Ascending aorta (tissue), 2 donors: ENCODE results near the gene KRTAP4-8. TPM values are rescaled to one million over a fixed set of nuclear protein-coding genes. Genes with fewer than 3 reads are reported as not detected.
"Not testable (repeated sequence)": the region's sequence is repeated elsewhere in the genome, so short reads cannot be mapped to it uniquely, and the experiment has no call there.

Source experiments
- DNase-seq, 2 donors: peaks; one replicate each; pipeline ENCODE4 v3.0.0-alpha.2; 2019; ENCODE audit warnings: low spot score in 2 of 2
- H3K27ac ChIP-seq, 2 donors: fragments of 200-600 bp; sonication (generic); one replicate each; pipeline ENCODE4 v1.5.1; 2016 to 2017; ENCODE audit warnings: mild to moderate bottlenecking in 1 of 2
- H3K27me3 ChIP-seq: fragments of 200-600 bp; sonication (generic); one replicate; pipeline ENCODE4 v1.5.1; 2017
- H3K36me3 ChIP-seq, 2 donors: fragments of 200-600 bp; sonication (generic); one replicate each; pipeline ENCODE4 v1.5.1; 2016
- H3K4me1 ChIP-seq, 2 donors: fragments of 200-600 bp; sonication (generic); one replicate each; pipeline ENCODE4 v1.5.1; 2016 to 2017; ENCODE audit warnings: mild to moderate bottlenecking in 1 of 2
- H3K4me3 ChIP-seq, 2 donors: fragments of 200-600 bp; sonication (generic); one replicate each; pipeline ENCODE4 v1.5.1; 2016 to 2017; ENCODE audit warnings: mild to moderate bottlenecking in 1 of 2
- H3K9me3 ChIP-seq, 2 donors: fragments of 200-600 bp; sonication (generic); one replicate each; pipeline ENCODE4 v1.5.1; 2016
- CTCF ChIP-seq, 3 experiments: fragments of 200-600 bp in 2 of 3; fragments of 450-650 bp in 1 of 3; sonication (generic) in 2 of 3; IDR thresholded peaks; one replicate each; pipeline ENCODE4 v1.5.1; 2016 to 2019; ENCODE audit warnings: antibody characterized with exemption in 3 of 3, mild to moderate bottlenecking in 1 of 3, moderate library complexity in 1 of 3
- intact Hi-C: fragments of 100-400 bp; cut with DNase I; formaldehyde crosslinking; loops from one replicate; pipeline ENCODE4 v1.15.1; 2023
- total RNA-seq: library from RNA; depleted of rRNA; stranded (reverse); fragments of >200 nt; gene quantifications from one replicate; pipeline ENCODE4 v1.1.0, GENCODE V29; 2016

KRTAP4-8 gene
- total RNA-seq, 1 donor from 2014 or later = not detected

GRCh38 chr17:41057547-41057946 lies 40.4 kb downstream of the KRTAP4-8 start:
- no peaks in the 10 kb centered on the region for H3K27me3 ChIP-seq
- no peak for DNase-seq
- intact Hi-C loops = no loop called here
- H3K4me3 ChIP-seq = no peak overlapping the region
- H3K36me3 ChIP-seq = no peaks in the 10 kb centered on the region
- H3K4me1 ChIP-seq = peaks cover 9 to 10% of the 10 kb centered on the region in 2 donors
- H3K9me3 ChIP-seq = peaks cover 0 to 3% of the 10 kb centered on the region in 2 donors
- H3K27ac ChIP-seq = no peak overlapping the region
- no peak for TF ChIP-seq CTCF (IDR thresholded peaks at IDR 0.05)

- H3K4me1 ChIP-seq, H3K27ac ChIP-seq, intact Hi-C loops, H3K9me3 ChIP-seq, H3K36me3 ChIP-seq, H3K4me3 ChIP-seq, H3K27me3 ChIP-seq, DNase-seq: not testable (repeated sequence)
Observed at GRCh38 chr17:41055130-41055529, 42.8 kb downstream of the KRTAP4-8 start, which contains the start of gene KRTAP2-2. Gene KRTAP2-2, minus strand, starts transcription at chr17:41055230. Its CDS starts 19 bp downstream, at chr17:41055211.

- H3K27me3 ChIP-seq, intact Hi-C loops, H3K9me3 ChIP-seq, H3K4me1 ChIP-seq, H3K27ac ChIP-seq, DNase-seq, H3K4me3 ChIP-seq, H3K36me3 ChIP-seq: not testable (repeated sequence)
Observed at GRCh38 chr17:41054556-41054955, 43.4 kb downstream of the KRTAP4-8 start.

- H3K27me3 ChIP-seq = no peaks in the 10 kb centered on the region
- H3K9me3 ChIP-seq = peaks cover 0 to 3% of the 10 kb centered on the region in 2 donors
- intact Hi-C loops = no loop called here
- DNase-seq = no peak
- H3K4me3 ChIP-seq = no peak overlapping the region
- H3K36me3 ChIP-seq = no peaks in the 10 kb centered on the region
- H3K4me1 ChIP-seq = no peaks in the 10 kb centered on the region
- H3K27ac ChIP-seq = no peak overlapping the region
- no peak for TF ChIP-seq CTCF (IDR thresholded peaks at IDR 0.05)
Observed at GRCh38 chr17:41054025-41054424, 43.9 kb downstream of the KRTAP4-8 start.

GRCh38 chr17:41052566-41052965 lies 45.4 kb downstream of the KRTAP4-8 start:
- no peak overlapping the region for H3K4me3 ChIP-seq
- H3K27ac ChIP-seq = no peak overlapping the region
- DNase-seq = no peak
- peaks cover 0 to 3% of the 10 kb centered on the region in 2 donors for H3K9me3 ChIP-seq
- H3K36me3 ChIP-seq = no peaks in the 10 kb centered on the region
- no peaks in the 10 kb centered on the region for H3K27me3 ChIP-seq
- intact Hi-C loops = no loop called here
- no peaks in the 10 kb centered on the region for H3K4me1 ChIP-seq
- no peak for TF ChIP-seq CTCF (IDR thresholded peaks at IDR 0.05)

GRCh38 chr17:41049110-41049509 lies 48.8 kb downstream of the KRTAP4-8 start:
- intact Hi-C loops = no loop called here
- Histone ChIP-seq H3K4me1 (no peaks in the 10 kb centered on the region), H3K27ac (no peak overlapping the region), H3K4me3 (no peak overlapping the region), H3K27me3 (no peaks in the 10 kb centered on the region), H3K36me3 (no peaks in the 10 kb centered on the region), H3K9me3 (peaks cover 0 to 3% of the 10 kb centered on the region in 2 donors)
- TF ChIP-seq CTCF (IDR thresholded peaks at IDR 0.05) = no peak
- DNase-seq = no peak

GRCh38 chr17:41048441-41048840 lies 49.5 kb downstream of the KRTAP4-8 start:
- Histone ChIP-seq H3K4me3 (no peak overlapping the region), H3K27me3 (no peaks in the 10 kb centered on the region), H3K27ac (no peak overlapping the region), H3K9me3 (peaks cover 0 to 3% of the 10 kb centered on the region in 2 donors), H3K36me3 (no peaks in the 10 kb centered on the region), H3K4me1 (no peaks in the 10 kb centered on the region)
- intact Hi-C loops = no loop called here
- TF ChIP-seq CTCF (IDR thresholded peaks at IDR 0.05) = no peak
- no peak for DNase-seq
